HEK293T (cell line): Measurements from ENCODE around the gene CRYBA2.

Experiments used
- CTCF ChIA-PET: fragments of 350-600 bp; formaldehyde crosslinking; extraction: SDS; loops from one replicate; lab custom pipeline; 2021; ENCODE audit warnings: antibody characterized with exemption, inconsistent platforms; lab: Yijun Ruan, JAX
- POLR2A ChIA-PET: fragments of 350-600 bp; formaldehyde crosslinking; extraction: SDS; loops from one replicate; lab custom pipeline; 2020; ENCODE audit warnings: antibody characterized with exemption, inconsistent platforms; lab: Yijun Ruan, JAX
- DNase-seq: peaks from one replicate; pipeline ENCODE4 v3.0.0; 2012; ENCODE audit warnings: mixed read lengths; ENCODE audit errors: extremely low spot score
- ARNT ChIP-seq: fragments of 450-650 bp; IDR thresholded peaks from 2 replicates; pipeline ENCODE4 v1.6.1; 2017; ENCODE audit warnings: mild to moderate bottlenecking
- BHLHE40 ChIP-seq: fragments of 450-650 bp; IDR thresholded peaks from 2 replicates; pipeline ENCODE4 v1.6.1; 2016; ENCODE audit warnings: mild to moderate bottlenecking, moderate library complexity, borderline replicate concordance
- CTBP1 ChIP-seq: fragments of 450-650 bp; IDR thresholded peaks from 2 replicates; pipeline ENCODE4 v1.6.1; 2016; ENCODE audit warnings: borderline replicate concordance
- ELF4 ChIP-seq: fragments of 450-650 bp; IDR thresholded peaks from 2 replicates; pipeline ENCODE4 v1.6.1; 2017; ENCODE audit warnings: antibody characterized with exemption
- FOXA1 ChIP-seq: fragments of 450-650 bp; IDR thresholded peaks from 2 replicates; pipeline ENCODE4 v1.6.1; 2016; ENCODE audit warnings: mild to moderate bottlenecking
- FOXK2 ChIP-seq: fragments of 450-650 bp; IDR thresholded peaks from 2 replicates; pipeline ENCODE4 v1.6.1; 2016; ENCODE audit warnings: mild to moderate bottlenecking
- FOXM1 ChIP-seq: fragments of 450-650 bp; IDR thresholded peaks from 2 replicates; pipeline ENCODE4 v1.6.1; 2017; ENCODE audit warnings: mild to moderate bottlenecking, borderline replicate concordance
- HDGF ChIP-seq: fragments of 450-650 bp; IDR thresholded peaks from 2 replicates; pipeline ENCODE4 v1.6.1; 2017; ENCODE audit warnings: antibody characterized with exemption, borderline replicate concordance
- L3MBTL2 ChIP-seq: fragments of 450-650 bp; conservative IDR thresholded peaks from 2 replicates; pipeline ENCODE4 v1.6.1; 2016; ENCODE audit warnings: mild to moderate bottlenecking
- LEF1 ChIP-seq: fragments of 450-650 bp; IDR thresholded peaks from 2 replicates; pipeline ENCODE4 v1.6.1; 2017; ENCODE audit warnings: mild to moderate bottlenecking, borderline replicate concordance
- NFRKB ChIP-seq: fragments of 450-650 bp; IDR thresholded peaks from 2 replicates; pipeline ENCODE4 v1.6.1; 2016; ENCODE audit warnings: mild to moderate bottlenecking, moderate library complexity
- PKNOX1 ChIP-seq: fragments of 450-650 bp; IDR thresholded peaks from 2 replicates; pipeline ENCODE4 v1.6.1; 2016
- SP1 ChIP-seq: fragments of 450-650 bp; IDR thresholded peaks from 2 replicates; pipeline ENCODE4 v1.6.1; 2017
- SUZ12 ChIP-seq: fragments of 450-650 bp; IDR thresholded peaks from 2 replicates; pipeline ENCODE4 v1.6.1; 2016; ENCODE audit warnings: mild to moderate bottlenecking
- TARDBP ChIP-seq: fragments of 450-650 bp; IDR thresholded peaks from 2 replicates; pipeline ENCODE4 v1.6.1; 2016
- ZNF384 ChIP-seq: fragments of 450-650 bp; IDR thresholded peaks from 2 replicates; pipeline ENCODE4 v1.6.1; 2016

The CRYBA2 gene

GRCh38 chr2:219030177-219030940 is 37.1 kb upstream of the CRYBA2 start:
- TF ChIP-seq ELF4 (no peak), L3MBTL2 (no peak), SUZ12 (no peak), HDGF (no peak), CTBP1 (no peak), FOXM1 (no peak), TARDBP (no peak), NFRKB (no peak)
- ChIA-PET POLR2A (interaction anchor here (1.0 kb wide), 1 partner anchor 89 kb away, joined by 3 read pairs; no protein-coding TSS in a partner anchor), CTCF (interaction anchor here (0.5 to 3.5 kb wide), 32 partner anchors 9 to 318 kb away, joined by 3 to 40 read pairs (median 4); partner anchors contain the start of gene CFAP65)
- no peak for DNase-seq

GRCh38 chr2:219029829-219030165 is 36.6 kb upstream of the CRYBA2 start:
- peak; percentile 89 for DNase-seq
- TF ChIP-seq FOXA1, result no peak
- TF ChIP-seq ELF4, result no peak
- TF ChIP-seq ARNT, result no peak
- TF ChIP-seq HDGF, result no peak
- TF ChIP-seq LEF1, result no peak
- no peak for TF ChIP-seq FOXM1
- no peak for TF ChIP-seq CTBP1
- TF ChIP-seq SP1, result no peak
- TF ChIP-seq BHLHE40, result no peak
- no peak for TF ChIP-seq SUZ12
- TF ChIP-seq ZNF384, result no peak
- CTCF ChIA-PET, result interaction anchor here (0.5 to 3.5 kb wide), 32 partner anchors 9 to 318 kb away, joined by 3 to 40 read pairs (median 4); partner anchors contain the start of gene CFAP65
- POLR2A ChIA-PET, result interaction anchor here (1.0 kb wide), 1 partner anchor 90 kb away, joined by 3 read pairs; no protein-coding TSS in a partner anchor

DNA sequence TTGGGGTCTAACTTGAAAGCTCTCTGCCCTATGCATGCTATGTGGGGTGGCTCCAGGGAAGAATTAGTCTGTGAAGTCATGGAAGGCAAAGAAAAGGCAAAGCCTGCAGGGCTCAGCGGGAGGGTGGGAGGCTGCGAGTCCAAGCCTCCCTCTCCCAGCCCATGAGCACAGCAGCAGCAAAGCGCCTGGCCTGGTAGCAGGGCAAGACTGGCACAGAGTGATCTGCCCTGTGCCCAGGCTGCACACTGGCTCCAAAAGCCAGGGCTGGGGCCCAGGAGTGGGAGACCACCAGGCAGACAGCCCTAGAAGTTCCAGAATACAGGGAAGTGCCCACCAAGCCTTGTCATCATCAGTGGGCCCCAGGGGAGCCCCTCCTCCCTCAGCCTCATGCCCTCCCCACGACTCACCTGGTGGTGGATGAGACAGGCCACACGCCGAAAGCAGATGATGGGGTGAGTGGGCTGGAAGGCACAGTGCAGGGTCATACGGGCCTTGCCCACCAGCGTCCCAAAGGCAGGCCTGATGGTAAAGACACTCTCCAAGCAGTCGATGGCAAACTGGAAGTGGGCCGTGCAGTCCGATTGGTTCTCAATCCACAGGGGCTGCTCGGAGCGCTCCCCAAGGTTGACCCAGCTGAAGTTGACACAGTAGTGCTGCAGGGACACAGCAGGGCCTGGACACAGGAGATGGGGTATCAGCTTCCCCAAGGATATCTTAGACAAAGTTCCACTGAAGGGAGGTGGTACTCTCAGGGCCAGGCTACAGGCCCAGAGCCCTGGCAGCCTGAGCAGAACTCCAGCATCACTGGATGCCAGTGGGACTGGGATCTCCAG is 36.0 kb upstream of the CRYBA2 start:
- ChIA-PET CTCF (interaction anchor here (0.6 to 3.5 kb wide), 28 partner anchors 8 to 200 kb away, joined by 3 to 40 read pairs (median 5); partner anchors contain the start of gene CFAP65), POLR2A (interaction anchor here (1.0 kb wide), 1 partner anchor 90 kb away, joined by 3 read pairs; no protein-coding TSS in a partner anchor)
- TF ChIP-seq FOXA1 (no peak), ARNT (no peak), BHLHE40 (no peak), FOXK2 (no peak), LEF1 (no peak), SP1 (no peak), FOXM1 (no peak), PKNOX1 (no peak), CTBP1 (no peak), TARDBP (no peak), HDGF (no peak)
- no peak for DNase-seq

DNA sequence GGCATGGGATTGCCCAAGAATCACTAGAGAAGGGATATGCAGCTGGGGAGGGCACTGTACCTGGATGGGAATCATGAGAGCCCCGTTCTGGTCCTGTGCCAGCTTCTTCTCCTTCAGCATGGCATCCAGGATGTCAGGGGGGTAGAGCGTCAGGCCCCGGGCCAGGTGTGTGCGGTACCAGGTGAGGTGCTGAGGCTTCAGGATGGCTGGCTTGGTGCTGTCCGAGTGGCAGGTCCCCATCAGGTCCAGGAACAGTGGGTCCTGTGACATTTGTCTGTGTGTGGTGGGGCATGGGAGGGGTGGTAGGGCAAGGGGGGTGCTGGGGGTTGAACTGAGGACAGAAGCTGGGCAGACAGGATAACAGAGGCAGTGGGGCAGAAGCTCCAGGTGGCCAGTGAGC is 34.9 kb upstream of the CRYBA2 start:
- CTCF ChIA-PET, result interaction anchor here (0.7 to 2.1 kb wide), 2 partner anchors 25 to 93 kb away, joined by 3 to 20 read pairs; no protein-coding TSS in a partner anchor
- POLR2A ChIA-PET, result no interaction called here
- TF ChIP-seq NFRKB (no peak), HDGF (no peak), SP1 (no peak), FOXK2 (no peak), TARDBP (no peak), LEF1 (no peak), ELF4 (no peak), PKNOX1 (no peak), SUZ12 (no peak), FOXA1 (no peak), ZNF384 (no peak), CTBP1 (no peak), L3MBTL2 (no peak), BHLHE40 (no peak), ARNT (no peak), FOXM1 (no peak)
- DNase-seq, result no peak

GRCh38 chr2:219027511-219028055 is 34.4 kb upstream of the CRYBA2 start:
- DNase-seq, result no peak
- POLR2A ChIA-PET, result no interaction called here
- CTCF ChIA-PET, result interaction anchor here (0.9 to 1.3 kb wide), 3 partner anchors 17 to 127 kb away, joined by 3 to 6 read pairs (median 3); no protein-coding TSS in a partner anchor
- no peak for TF ChIP-seq SP1
- no peak for TF ChIP-seq FOXK2
- no peak for TF ChIP-seq CTBP1
- TF ChIP-seq FOXA1, result no peak
- TF ChIP-seq FOXM1, result no peak
- no peak for TF ChIP-seq SUZ12
- TF ChIP-seq ELF4, result no peak
- no peak for TF ChIP-seq LEF1
- TF ChIP-seq NFRKB, result no peak
- no peak for TF ChIP-seq L3MBTL2
- TF ChIP-seq HDGF, result no peak
- TF ChIP-seq ZNF384, result no peak
- TF ChIP-seq ARNT, result no peak
- TF ChIP-seq PKNOX1, result no peak
- no peak for TF ChIP-seq TARDBP
